ENCODE results near the gene ATRIP.

ATRIP gene

DNA sequence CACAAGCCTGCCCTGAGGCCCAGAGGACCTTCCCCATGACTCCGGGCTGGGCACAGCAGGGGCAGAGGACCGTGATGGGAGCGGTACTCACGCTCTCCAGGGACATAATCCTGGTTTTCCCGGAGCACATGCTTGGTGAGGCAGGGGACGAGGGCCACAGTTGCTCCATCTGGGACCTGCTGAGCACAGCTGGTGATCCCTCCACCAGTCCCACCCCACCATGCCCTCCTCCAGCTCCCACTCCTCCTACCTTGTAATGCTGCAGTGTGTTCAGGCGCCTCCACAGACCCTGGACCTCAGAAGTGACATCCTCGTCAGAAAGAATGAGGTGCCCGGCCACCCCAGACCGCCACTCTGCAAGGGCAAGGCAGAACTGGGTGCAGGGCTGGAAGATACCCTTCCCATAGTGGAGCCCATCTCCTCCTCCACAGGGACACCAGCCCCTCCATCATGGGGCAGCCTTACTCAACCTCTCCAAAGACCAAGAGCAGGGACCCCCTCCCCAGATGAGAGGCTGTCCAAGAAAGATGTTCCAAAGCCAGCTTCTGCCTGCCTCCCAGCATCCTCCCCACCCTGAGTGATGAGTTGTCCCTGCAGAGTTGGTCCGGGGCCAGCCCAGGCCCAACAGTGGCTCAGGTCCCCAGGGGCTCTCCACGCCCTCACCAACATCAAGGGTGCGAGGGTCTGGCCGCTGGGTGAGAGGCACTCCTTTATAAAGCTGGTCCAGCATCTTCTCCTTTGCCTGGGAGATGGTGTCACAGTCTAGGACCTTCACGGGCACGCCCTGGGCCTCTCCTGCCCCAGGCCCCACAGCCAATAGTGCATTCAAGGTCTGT, 36.1 kb upstream of the ATRIP start:
- DNase-seq, result no peak

GRCh38 chr3:48411041-48411588, 35.4 kb upstream of the ATRIP start:
- no peak for DNase-seq

DNA sequence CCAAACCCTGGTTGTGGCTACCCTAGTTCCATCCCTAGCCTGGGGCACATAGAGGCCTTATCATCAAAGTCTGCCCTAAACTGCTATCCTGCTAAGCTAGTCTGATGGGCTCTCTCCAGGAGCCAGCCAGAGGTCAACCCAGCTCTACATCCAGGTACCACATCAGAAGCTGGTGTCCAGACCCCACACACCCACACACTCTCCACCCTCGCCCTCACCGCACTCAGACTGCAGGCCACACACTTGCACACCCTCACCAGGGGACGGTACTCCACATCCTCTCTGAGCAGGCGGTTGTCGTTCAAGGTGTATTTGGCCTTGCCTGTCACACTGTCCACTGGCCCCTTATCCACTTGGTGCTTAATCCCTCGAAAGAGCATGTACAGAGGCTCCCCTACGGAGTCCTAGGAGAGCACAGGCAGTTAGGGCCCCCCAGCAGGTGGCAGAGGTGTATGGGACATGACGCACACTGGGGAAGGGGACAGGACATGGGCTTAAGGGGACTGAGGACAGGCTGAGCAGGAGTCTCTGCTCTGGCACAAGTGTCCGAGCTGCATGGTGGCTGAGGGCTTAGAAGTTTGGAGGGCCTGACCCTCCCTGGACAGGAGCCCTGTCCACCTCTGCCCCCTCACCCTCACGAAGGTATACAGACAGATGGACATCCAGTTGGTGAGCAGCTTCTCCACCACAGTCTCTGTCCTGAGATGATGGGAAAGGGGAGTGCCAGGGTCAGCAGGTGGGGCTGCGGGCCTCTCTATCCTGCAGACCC, 34.7 kb upstream of the ATRIP start:
- DNase-seq, result no peak

- no peak for DNase-seq
Measured at GRCh38 chr3:48412375-48413001, 34.0 kb upstream of the ATRIP start.

DNA sequence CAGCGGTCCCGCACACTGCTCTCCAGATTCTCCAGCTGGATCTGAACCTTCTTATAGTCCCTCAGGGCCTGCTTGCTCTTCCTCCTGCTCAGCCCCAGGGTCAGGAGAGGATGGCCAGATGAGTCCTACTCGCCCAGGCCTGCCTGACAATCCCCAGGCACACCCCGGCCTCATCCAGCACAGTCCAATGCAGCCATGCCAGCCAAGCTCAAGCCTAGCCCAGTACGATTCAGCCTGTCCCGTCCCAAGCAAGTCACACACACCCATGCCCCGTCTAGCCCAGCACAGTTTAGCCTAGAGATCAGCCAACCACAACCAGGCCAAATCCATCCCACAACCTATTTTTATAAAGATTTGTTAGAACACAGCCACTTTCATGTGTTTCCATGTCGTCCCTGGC, 33.5 kb upstream of the ATRIP start:
- DNase-seq, result no peak

GRCh38 chr3:48413611-48414010, 32.9 kb upstream of the ATRIP start:
- DNase-seq, result no peak

DNA sequence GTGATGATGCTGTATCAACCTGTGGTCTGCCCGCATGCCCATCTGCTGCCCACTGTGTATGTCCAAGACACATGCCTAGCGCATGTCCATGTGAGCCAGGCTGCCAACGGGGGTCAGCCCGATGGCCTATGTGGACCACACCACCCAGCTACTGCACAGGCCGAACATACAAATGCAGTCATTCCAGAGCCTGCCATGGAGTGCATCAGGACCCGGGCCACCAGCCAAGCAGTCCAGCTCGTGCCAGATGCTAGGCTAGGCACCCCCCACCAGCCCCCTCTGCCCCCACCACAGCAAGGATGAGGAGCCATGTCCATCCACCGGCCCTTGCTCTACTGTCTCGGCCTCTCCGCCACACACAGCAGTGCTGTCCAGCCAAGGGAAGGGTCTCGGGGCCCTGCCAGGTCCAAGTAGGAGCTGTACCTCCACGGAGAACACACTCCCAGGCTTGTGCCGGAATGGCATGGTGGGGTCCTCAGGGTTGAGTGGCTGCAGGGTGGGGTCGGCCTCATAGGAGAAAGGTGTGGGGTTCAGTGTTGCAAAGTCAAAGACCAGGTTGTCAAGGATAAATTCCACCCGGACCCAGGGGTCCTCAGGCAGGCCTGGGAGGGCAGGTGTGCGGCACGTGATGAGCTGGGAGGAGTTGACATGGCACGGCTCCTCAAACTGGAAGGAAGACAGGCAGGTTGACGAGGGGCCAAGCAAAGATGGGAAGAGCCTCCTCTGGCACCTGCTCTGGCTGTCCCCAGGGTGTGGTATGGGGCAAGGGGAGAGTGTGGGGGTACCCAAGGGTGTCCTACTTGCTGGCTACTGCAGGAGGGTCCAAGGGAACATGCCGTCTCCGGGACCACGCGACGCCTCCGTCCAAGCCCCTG, 31.9 kb upstream of the ATRIP start:
- DNase-seq, result no peak

GRCh38 chr3:48415251-48415953, 31.1 kb upstream of the ATRIP start:
- no peak for DNase-seq

- no peak for DNase-seq
Measured at GRCh38 chr3:48416091-48416505, 30.4 kb upstream of the ATRIP start.

- no peak for DNase-seq
Measured at GRCh38 chr3:48416546-48416945, 30.0 kb upstream of the ATRIP start.

DNA sequence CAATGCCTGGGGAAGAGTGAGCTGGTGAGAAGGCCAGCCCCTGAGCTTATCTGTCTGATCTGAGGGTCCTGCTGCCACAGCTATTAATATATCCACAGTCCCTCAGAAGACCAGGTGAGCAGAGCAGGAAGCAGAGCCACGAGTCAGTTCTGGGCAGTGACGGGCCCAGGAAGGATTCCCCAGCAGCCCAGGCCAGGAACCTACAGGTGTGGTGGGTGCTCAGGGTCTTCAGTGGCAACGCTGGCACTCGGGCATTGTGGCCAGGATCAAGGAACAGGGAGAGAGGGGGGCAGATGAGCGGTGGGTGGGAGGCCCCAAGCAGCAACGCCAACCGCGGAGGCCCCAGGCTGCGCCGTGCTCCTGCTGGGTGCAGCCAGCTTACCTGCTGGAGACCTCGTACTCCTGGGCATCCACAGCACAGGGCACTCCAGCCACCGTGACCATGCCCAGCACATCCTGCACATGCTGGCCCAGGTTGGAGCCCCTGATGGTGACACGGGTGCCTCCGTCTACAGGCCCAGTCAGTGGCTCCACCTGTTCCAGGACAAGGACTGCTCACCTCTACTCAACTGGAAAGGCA, 28.9 kb upstream of the ATRIP start:
- DNase-seq, result no peak

DNA sequence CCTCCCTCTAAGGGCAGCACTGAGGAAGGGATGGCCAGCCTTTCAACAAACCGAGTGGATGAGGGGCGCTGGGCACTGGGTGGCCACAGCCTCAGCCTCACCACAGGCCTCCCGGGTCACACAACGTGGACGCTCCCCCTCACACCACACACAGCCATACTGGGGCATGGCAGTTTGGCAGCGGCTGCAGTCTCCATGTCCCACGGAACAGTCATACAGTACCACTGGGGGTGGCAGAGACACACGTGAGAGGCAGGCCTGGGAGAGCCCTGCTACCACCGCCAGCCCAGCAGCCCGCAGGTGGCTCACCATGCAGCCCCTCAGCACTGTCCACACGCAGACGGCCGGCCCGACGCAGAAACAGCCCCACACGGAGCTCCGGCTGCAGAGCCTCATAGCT, 28.4 kb upstream of the ATRIP start:
- DNase-seq, result no peak

- no peak for DNase-seq
Measured at GRCh38 chr3:48418651-48419050, 27.9 kb upstream of the ATRIP start.

GRCh38 chr3:48419149-48419548, 27.4 kb upstream of the ATRIP start:
- no peak for DNase-seq

DNA sequence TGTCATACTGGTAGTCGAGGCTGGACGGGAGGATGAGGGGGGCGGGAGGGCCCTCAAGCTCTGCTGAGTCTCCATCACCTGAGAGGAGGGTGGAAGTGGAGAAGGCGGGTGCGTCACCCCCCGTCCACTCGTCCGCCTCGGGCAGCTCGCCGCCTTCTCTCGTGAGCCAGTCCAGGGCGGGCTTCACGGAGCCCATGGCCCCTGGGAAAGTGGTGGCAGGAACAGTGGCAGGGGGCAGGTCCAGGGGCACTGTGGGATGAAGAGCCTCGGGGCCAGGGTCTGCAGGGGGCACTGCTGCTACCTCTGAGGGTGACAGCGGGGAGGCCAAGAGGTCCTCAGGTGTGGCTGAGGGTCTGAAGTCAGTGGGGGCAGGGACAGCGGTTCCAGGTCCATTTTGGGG, 26.9 kb upstream of the ATRIP start:
- DNase-seq, result no peak

GRCh38 chr3:48420561-48420960, 26.0 kb upstream of the ATRIP start:
- DNase-seq, result no peak

DNA sequence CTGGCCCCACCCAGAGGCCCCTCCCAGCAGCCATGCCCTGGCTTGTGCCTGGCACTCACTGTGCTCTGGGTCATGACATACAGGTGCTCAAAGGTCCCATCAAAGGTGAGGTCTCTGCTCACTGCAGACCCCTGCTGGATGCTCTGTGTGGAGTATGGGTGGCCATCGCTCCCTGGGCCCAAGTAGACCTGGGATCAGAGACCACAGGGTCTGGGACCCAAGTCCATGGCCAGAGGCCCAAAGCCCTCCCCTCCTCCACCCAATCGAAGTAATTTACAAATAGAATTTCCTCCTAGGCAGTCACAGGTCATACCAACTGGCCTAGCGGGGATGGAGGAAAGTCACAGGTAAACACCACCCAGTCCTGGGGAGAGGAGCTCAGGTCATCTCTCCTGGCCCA, 24.3 kb upstream of the ATRIP start:
- no peak for DNase-seq

GRCh38 chr3:48422681-48423080, 23.9 kb upstream of the ATRIP start:
- no peak for DNase-seq

DNA sequence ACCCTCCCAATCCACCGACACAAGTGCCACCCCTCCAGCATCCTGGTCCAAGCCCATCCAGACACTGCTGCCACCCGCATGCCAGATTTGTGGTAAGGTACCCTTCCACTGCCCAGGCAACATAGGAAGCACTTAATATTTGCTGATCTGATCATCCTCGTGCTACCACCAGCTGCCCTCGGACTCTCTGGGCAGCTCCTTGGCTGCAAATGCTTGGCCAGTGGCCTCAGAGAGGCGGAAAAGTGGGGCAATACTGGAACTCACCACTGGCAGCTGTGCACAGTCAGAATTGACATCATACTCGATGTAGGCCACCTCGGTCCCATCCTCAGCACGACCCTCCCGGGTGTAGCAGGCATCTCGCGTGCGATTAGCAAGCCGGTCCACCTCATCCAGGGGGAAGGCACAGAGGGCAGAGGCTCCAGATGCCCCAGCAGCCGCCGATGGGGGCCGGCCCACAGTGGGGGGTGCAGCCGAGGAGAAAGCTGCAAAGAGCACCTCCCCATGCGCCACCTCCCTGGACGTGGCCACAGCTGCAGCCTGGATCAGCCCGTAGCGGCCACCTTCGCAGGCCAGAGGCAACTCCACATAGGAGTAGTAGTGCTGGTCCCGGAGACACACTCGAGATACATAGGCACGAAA, 23.2 kb upstream of the ATRIP start:
- no peak for DNase-seq

DNA sequence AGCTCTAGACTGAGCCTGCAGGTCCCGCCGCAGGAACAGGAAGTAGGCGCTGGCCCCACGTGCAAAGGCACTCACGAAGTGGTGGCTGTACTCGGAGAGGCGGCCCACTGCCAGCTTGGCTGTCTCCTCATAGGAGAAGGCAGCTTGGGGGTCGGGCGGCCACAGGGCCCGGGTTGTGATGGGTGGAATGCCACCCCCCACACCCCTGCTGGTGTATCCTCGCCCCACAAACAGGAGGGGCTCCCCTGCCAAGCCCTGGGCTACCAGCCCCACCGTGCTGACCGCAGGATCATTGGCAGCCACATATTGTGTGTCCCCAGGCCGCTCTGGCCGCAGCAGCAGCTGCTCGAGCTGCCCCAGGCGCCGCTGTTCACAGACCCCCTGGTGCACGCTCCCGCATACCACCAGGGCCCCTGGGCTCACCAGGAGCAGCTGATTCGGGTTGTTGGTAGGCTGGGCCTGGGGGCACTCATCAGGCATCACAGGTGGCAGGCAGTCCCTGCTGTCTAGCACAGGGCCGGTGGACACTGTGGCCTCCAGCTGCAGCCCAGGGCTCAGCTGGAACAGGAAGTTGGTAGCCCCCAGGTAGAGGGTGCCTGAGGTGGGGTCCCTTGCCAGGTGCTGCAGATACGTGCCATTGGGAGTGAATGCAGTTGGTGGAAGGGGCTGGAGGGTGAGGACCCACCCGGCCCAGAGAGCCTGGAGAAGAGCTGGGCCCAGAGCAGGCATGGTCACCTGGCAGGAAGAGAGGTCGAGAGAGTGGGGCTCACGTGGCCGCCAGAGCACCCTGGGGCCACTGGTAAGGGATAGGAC, 22.4 kb upstream of the ATRIP start:
- no peak for DNase-seq

Data from NCI-H2227 treated with DMSO at 0.1 percent for 48 hours (cell line).